Nephron (organoid): Measurements from ENCODE around the gene NOL12.
A peak's percentile ranks its signal among the peaks of the same experiment; 100 is the strongest.
"Not testable (repeated sequence)": the region's sequence is repeated elsewhere in the genome, so short reads cannot be mapped to it uniquely, and the experiment has no call there.

Source experiments
- H3K27ac Mint-ChIP-seq, 3 experiments: 2 replicates each; pipeline ENCODE4 v1.8.0; 2020; ENCODE audit warnings: mixed read lengths in 3 of 3, mild to moderate bottlenecking in 2 of 3, moderate library complexity in 1 of 3
- H3K27me3 Mint-ChIP-seq: 2 replicates; pipeline ENCODE4 v1.8.0; 2021; ENCODE audit warnings: low read depth, mild to moderate bottlenecking, moderate library complexity, mixed read lengths
- H3K36me3 Mint-ChIP-seq: 2 replicates; pipeline ENCODE4 v1.8.0; 2020; ENCODE audit warnings: low read depth, mixed read lengths
- H3K4me1 Mint-ChIP-seq: 2 replicates; pipeline ENCODE4 v1.8.0; 2020; ENCODE audit warnings: mixed read lengths
- H3K4me3 Mint-ChIP-seq, 3 experiments: 2 replicates each; pipeline ENCODE4 v1.8.0; 2020; ENCODE audit warnings: mild to moderate bottlenecking in 3 of 3, mixed read lengths in 3 of 3, moderate library complexity in 2 of 3
- H3K9me3 Mint-ChIP-seq: 2 replicates; pipeline ENCODE4 v1.8.0; 2020; ENCODE audit warnings: mixed read lengths
- TF ChIP-seq, protein P1 (sequence below), 3 experiments: fragments of 200-600 bp; sonication (generic); IDR thresholded peaks; one replicate each; pipeline ENCODE4 v1.5.0; 2021; ENCODE audit warnings: antibody characterized with exemption in 3 of 3; ENCODE audit not compliant: unreplicated experiment in 3 of 3

The NOL12 gene

DNA sequence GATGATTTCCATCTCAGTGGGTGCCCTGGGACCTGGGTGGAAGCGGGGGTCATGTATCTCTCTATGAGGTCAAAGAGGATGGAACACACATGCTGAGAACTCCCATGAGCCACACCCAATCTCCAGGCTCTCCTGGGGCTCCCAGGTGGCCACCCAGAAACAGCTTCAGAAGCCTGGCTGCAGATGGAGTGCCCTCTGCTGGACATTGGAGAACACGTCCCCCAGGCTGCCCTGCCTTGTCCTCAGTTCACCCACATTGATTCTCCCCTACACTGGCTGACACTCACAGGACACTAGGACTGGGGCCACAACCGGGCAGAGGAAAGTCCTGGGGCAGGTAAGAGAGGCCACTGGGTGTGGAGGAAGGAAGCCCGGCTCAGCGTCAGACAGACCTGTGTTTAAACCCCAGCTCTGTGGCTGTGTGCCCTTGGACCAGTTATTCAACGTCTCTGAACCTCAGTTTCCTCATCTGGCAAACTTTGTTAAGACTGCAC lies 4.5 kb upstream of the NOL12 start:
- Mint-ChIP-seq H3K4me1 (peaks cover 32% of the 10 kb centered on the region), H3K36me3 (peaks cover 6% of the 10 kb centered on the region), H3K9me3 (no peaks in the 10 kb centered on the region), H3K4me3 (peak overlapping the region in 2 of 3 experiments; percentile 23 to 43), H3K27me3 (no peaks in the 10 kb centered on the region), H3K27ac (peak overlapping the region; percentile 50 to 78 (median 54))
- TF ChIP-seq, protein P1, sequence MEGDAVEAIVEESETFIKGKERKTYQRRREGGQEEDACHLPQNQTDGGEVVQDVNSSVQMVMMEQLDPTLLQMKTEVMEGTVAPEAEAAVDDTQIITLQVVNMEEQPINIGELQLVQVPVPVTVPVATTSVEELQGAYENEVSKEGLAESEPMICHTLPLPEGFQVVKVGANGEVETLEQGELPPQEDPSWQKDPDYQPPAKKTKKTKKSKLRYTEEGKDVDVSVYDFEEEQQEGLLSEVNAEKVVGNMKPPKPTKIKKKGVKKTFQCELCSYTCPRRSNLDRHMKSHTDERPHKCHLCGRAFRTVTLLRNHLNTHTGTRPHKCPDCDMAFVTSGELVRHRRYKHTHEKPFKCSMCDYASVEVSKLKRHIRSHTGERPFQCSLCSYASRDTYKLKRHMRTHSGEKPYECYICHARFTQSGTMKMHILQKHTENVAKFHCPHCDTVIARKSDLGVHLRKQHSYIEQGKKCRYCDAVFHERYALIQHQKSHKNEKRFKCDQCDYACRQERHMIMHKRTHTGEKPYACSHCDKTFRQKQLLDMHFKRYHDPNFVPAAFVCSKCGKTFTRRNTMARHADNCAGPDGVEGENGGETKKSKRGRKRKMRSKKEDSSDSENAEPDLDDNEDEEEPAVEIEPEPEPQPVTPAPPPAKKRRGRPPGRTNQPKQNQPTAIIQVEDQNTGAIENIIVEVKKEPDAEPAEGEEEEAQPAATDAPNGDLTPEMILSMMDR (IDR thresholded peaks at IDR 0.05; ENCODE audit: unreplicated experiment in 3 of 3), result peak; percentile 70 to 85 (median 81)

DNA sequence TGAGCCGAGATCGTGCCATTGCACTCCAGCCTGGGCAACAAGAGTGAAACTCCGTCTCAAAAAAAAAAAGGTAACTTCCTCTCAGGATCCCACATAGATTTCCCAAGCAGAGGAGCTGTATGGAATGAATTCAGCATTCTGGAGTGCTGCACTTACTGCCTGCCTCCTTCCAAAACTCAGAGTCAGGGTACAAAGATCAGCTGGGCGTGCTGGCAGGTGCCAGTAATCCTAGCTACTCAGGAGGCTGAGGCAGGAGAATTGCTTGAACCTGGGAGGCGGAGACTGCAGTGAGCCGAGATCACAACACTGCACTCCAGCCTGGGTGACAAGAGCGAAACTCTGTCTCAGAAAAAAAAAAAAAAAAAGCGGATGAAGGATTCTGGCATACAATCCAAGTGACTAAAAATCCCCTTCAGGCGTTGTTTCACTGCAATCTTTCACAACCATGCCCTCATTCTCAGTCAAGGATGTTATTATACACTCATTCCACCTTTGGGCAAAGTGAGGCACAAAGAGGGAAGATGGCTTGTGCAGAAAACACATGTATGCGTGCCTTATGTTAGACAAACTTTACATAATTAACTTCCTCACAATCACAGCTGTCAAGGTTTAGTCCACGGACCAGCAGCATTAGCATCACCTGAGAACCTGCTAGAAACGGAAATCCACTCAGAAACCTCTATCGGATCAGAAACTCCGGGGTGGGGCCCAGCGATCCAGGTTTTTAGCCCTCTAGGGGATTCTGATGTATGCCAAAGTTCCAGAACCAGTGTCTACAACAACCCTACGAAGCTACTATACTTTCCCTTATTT lies 1.1 kb upstream of the NOL12 start:
- H3K27me3 Mint-ChIP-seq, result no peaks in the 10 kb centered on the region
- peak overlapping the region; percentile 97 to 98 (median 97) for H3K4me3 Mint-ChIP-seq
- TF ChIP-seq, protein P1 (IDR thresholded peaks at IDR 0.05; ENCODE audit: unreplicated experiment in 3 of 3), result no peak
- H3K9me3 Mint-ChIP-seq, result no peaks in the 10 kb centered on the region
- peaks cover 8% of the 10 kb centered on the region for H3K36me3 Mint-ChIP-seq
- H3K27ac Mint-ChIP-seq, result peak overlapping the region in 2 of 3 experiments; percentile 57 to 95
- H3K4me1 Mint-ChIP-seq, result peaks cover 20% of the 10 kb centered on the region

DNA sequence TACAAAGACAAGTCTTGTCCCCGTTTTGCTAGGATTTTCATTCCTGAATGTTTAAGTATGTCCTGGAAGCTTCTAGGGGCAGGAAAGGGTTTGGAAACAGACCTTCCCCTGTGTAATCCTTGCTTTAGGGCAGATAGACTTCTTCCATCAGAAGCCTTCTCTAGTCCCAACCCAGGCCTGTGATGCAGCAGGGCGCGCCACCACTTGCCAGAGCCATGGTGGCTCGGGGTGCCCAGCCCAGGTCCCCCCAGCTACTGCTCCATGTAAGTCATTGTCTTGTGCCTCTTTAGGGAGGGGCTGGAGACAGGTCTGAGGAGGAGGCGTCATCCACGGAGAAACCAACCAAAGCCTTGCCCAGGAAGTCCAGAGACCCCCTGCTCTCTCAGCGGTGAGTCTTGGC lies 4.3 kb downstream of the NOL12 start:
- TF ChIP-seq, protein P1 (IDR thresholded peaks at IDR 0.05; ENCODE audit: unreplicated experiment in 3 of 3), result no peak
- Mint-ChIP-seq H3K27me3 (peaks cover 3% of the 10 kb centered on the region), H3K27ac (no peak overlapping the region), H3K36me3 (peaks cover 28% of the 10 kb centered on the region), H3K9me3 (no peaks in the 10 kb centered on the region), H3K4me1 (peaks cover 10% of the 10 kb centered on the region), H3K4me3 (peak overlapping the region; percentile 32 to 63 (median 51))

DNA sequence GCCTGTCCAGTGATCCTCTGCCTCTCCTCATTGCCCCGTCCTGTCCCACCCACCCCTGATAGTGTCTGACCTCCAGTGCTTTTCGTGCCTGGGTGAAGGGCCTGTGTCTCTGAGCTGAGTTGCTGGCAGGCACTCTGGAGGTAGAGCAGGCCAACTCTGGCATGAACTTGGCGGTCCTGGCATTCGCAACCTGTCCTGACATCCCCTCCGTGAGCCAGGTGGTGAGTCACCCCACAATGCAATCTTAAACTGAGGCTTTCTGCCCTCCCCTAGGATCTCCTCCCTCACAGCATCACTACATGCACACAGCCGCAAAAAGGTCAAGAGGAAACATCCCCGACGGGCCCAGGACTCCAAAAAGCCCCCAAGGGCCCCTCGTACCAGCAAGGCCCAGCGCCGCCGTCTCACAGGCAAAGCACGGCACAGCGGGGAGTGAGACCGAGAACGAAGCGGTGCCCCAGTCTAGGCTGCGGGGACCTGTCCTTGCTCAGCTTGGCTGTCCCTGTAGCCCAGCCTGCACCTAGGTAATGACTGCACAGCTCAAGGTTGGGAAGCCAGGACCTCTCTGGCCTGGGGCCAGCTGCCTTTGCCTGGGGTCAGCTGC lies 4.9 kb downstream of the NOL12 start:
- Mint-ChIP-seq H3K27me3 (peaks cover 3% of the 10 kb centered on the region), H3K27ac (no peak overlapping the region), H3K4me3 (no peak overlapping the region)

DNA sequence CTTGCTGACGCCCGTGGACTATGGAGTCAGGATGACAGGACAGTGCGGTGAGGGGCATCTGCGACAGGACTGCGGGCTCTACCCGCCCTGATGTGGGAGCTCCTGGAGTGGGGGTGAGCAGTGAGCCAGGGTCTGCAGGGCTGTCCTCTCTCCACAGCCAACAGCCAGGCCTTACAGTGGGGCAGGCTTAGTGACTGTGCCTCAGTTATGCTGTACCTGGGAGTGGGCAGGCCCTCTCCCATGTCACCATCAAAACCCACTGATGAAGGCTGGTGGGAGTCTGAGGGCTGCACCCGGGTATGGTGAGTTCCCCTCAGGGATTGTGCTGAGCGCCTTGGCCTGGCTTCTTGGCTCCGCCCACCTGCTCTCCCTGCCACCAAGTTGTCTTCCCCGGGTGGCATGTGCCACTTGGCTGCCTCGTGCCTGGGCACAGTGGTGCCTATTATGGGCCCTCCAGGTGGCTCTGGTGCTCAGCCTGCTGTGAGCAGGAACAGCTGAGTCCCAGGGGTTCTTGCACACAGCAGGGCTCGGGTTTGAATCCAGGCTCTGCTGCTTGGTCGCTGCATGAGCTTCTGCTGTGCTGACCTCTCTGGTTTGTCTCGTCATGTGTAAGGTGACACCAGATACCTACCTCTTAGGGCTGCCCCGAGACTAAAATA lies 6.6 kb downstream of the NOL12 start:
- Mint-ChIP-seq H3K27ac (no peak overlapping the region), H3K36me3 (peaks cover 28% of the 10 kb centered on the region), H3K4me1 (peaks cover 16% of the 10 kb centered on the region), H3K27me3 (peaks cover 3% of the 10 kb centered on the region), H3K4me3 (no peak overlapping the region), H3K9me3 (no peaks in the 10 kb centered on the region)
- TF ChIP-seq, protein P1 (IDR thresholded peaks at IDR 0.05; ENCODE audit: unreplicated experiment in 3 of 3), result no peak

More for the DNA sequence above, 4.9 kb downstream of the NOL12 start:
- TF ChIP-seq, protein P1 (IDR thresholded peaks at IDR 0.05; ENCODE audit: unreplicated experiment in 3 of 3), result no peak
- H3K9me3 Mint-ChIP-seq, result no peaks in the 10 kb centered on the region
- peaks cover 12% of the 10 kb centered on the region for H3K4me1 Mint-ChIP-seq
- peaks cover 28% of the 10 kb centered on the region for H3K36me3 Mint-ChIP-seq

DNA sequence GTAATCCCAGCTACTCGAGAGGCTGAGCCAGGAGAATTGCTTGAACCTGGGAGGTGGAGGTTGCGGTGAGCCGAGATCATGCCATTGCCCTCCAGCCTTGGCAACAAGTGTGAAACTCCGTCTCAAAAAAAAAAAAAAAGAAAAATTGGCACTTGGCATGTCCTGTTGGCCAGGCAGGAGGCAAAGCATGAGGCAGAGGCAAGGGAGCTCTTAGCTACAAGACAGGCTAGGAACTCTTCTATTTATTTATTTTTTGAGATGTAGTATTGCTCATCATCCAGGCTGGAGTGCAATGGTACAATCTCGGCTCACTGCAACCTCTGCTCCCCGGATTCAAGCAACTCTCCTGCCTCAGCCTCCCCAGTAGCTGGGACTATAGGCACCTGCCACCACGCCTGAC lies 8.0 kb downstream of the NOL12 start:
- peaks cover 16% of the 10 kb centered on the region for H3K4me1 Mint-ChIP-seq

DNA sequence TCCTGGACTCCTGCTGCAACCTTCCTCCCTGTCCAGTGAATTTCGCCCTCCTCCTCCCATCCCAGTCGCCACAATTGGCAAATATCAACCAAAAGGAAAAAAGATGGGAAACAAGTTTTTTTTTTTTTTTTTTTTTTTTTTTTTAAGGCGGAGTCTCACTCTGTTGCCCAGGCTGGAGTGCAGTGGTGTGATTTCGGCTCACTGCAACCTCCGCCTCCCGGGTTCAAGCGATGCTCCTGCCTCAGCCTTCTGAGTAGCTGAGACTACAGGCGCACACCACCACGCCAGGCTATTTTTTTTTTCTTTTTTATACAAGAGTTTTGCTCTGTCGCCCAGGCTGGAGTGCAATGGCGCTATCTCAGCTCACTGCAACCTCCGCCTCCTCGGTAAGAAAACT lies 10.1 kb downstream of the NOL12 start:
- Mint-ChIP-seq H3K36me3 (peaks cover 12% of the 10 kb centered on the region), H3K4me3 (peak overlapping the region; percentile 76 to 83 (median 79)), H3K4me1 (peaks cover 16% of the 10 kb centered on the region), H3K27ac (peak overlapping the region in 2 of 3 experiments; percentile 66 to 89)
- not testable (repeated sequence) for H3K27me3 Mint-ChIP-seq, H3K9me3 Mint-ChIP-seq

More for the DNA sequence above, 8.0 kb downstream of the NOL12 start:
- H3K4me3 Mint-ChIP-seq, H3K27me3 Mint-ChIP-seq, H3K27ac Mint-ChIP-seq, H3K9me3 Mint-ChIP-seq: not testable (repeated sequence)
- peaks cover 20% of the 10 kb centered on the region for H3K36me3 Mint-ChIP-seq
